Testis (tissue), 2 donors: ENCODE measurements around the gene MYLK.

Source experiments
- POLR2A ChIP-seq: fragments of 450-650 bp; IDR thresholded peaks from one replicate; pipeline ENCODE4 v1.6.1; 2017; ENCODE audit warnings: antibody characterized with exemption, mild to moderate bottlenecking, moderate library complexity
- TF ChIP-seq, protein P1 (sequence below), 3 experiments: fragments of 450-650 bp in 2 of 3; fragments of 200-600 bp in 1 of 3; sonication (generic) in 1 of 3; IDR thresholded peaks; one replicate each; pipeline ENCODE4 v1.5.1; 2016 to 2019; ENCODE audit warnings: antibody characterized with exemption in 3 of 3, mild to moderate bottlenecking in 2 of 3, moderate library complexity in 1 of 3

DNA sequence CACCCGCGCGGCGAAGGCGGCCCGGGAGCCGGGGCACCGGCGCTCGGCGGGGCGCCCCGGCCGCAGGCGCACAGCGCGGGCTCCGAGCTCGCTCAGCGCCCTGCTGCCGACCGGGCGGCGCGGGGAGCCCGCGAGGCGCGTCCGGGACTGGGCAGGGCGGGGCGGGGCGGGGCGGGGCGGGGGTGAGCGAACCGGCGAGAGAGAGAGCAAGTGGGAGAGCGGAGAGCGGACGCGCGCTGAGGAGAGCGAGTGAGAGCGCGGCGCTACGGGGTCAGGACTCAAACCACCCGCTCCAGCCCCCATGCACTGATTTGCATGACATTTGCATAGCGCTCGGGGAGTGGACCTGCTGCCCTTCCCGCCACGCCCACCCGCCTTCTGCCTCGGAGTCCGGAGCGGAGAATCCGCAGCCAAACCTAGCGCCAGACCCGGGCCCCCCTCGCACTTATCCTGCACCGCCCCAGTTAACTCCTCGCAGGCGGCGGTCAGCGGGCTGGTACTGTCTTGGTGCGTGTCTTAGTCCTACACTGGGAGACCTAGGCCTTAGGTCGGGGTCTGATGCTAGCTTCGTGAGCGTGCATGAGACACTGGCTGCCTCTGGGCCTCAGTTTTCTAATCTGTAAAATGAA lies at the start of gene MYLK:
- TF ChIP-seq, protein P1, sequence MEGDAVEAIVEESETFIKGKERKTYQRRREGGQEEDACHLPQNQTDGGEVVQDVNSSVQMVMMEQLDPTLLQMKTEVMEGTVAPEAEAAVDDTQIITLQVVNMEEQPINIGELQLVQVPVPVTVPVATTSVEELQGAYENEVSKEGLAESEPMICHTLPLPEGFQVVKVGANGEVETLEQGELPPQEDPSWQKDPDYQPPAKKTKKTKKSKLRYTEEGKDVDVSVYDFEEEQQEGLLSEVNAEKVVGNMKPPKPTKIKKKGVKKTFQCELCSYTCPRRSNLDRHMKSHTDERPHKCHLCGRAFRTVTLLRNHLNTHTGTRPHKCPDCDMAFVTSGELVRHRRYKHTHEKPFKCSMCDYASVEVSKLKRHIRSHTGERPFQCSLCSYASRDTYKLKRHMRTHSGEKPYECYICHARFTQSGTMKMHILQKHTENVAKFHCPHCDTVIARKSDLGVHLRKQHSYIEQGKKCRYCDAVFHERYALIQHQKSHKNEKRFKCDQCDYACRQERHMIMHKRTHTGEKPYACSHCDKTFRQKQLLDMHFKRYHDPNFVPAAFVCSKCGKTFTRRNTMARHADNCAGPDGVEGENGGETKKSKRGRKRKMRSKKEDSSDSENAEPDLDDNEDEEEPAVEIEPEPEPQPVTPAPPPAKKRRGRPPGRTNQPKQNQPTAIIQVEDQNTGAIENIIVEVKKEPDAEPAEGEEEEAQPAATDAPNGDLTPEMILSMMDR (IDR thresholded peaks at IDR 0.05): no peak
- no peak for TF ChIP-seq POLR2A
